HG02678 (cell line): ENCODE measurements around the gene NCEH1.
A peak's percentile ranks its signal among the peaks of the same experiment; 100 is the strongest.
"Not testable (repeated sequence)": the region's sequence is repeated elsewhere in the genome, so short reads cannot be mapped to it uniquely, and the experiment has no call there.

ENCODE experiments used
- ATAC-seq: cut with Tn5 transposase; IDR thresholded peaks from one replicate; pipeline ENCODE4 v1.9.1; 2021; ENCODE audit warnings: mild to moderate bottlenecking, moderate library complexity; ENCODE audit not compliant: unreplicated experiment

Gene NCEH1

GRCh38 chr3:172708921-172709773 lies 1.7 kb downstream of the NCEH1 start:
- no peak for ATAC-seq

GRCh38 chr3:172707967-172708366 lies 2.9 kb downstream of the NCEH1 start:
- ATAC-seq: no peak

- no peak for ATAC-seq
Observed at GRCh38 chr3:172707030-172707429, 3.8 kb downstream of the NCEH1 start.

GRCh38 chr3:172705170-172705569 lies 5.7 kb downstream of the NCEH1 start:
- ATAC-seq: no peak

- no peak for ATAC-seq
Observed at GRCh38 chr3:172704001-172704400, 6.9 kb downstream of the NCEH1 start.

- ATAC-seq: not testable (repeated sequence)
Observed at GRCh38 chr3:172702731-172703130, 8.1 kb downstream of the NCEH1 start.

GRCh38 chr3:172702256-172702655 lies 8.6 kb downstream of the NCEH1 start:
- no peak for ATAC-seq

GRCh38 chr3:172701751-172702150 lies 9.1 kb downstream of the NCEH1 start:
- no peak for ATAC-seq

- no peak for ATAC-seq
Observed at GRCh38 chr3:172700936-172701455, 9.9 kb downstream of the NCEH1 start.

- no peak for ATAC-seq
Observed at GRCh38 chr3:172700256-172700655, 10.6 kb downstream of the NCEH1 start.

GRCh38 chr3:172699031-172699430 lies 11.8 kb downstream of the NCEH1 start:
- ATAC-seq: no peak

- no peak for ATAC-seq
Observed at GRCh38 chr3:172698631-172699030, 12.2 kb downstream of the NCEH1 start.

GRCh38 chr3:172697558-172697957 lies 13.3 kb downstream of the NCEH1 start:
- ATAC-seq: no peak

- no peak for ATAC-seq
Observed at GRCh38 chr3:172696357-172696756, 14.5 kb downstream of the NCEH1 start.

- no peak for ATAC-seq
Observed at GRCh38 chr3:172694573-172695246, 16.2 kb downstream of the NCEH1 start.

GRCh38 chr3:172692751-172693338 lies 18.0 kb downstream of the NCEH1 start:
- peak; percentile 58 for ATAC-seq

- no peak for ATAC-seq
Observed at GRCh38 chr3:172690936-172691335, 19.9 kb downstream of the NCEH1 start.

GRCh38 chr3:172688588-172688987 lies 22.3 kb downstream of the NCEH1 start:
- no peak for ATAC-seq

- no peak for ATAC-seq
Observed at GRCh38 chr3:172687501-172687900, 23.4 kb downstream of the NCEH1 start.

GRCh38 chr3:172685331-172686214 lies 25.3 kb downstream of the NCEH1 start:
- no peak for ATAC-seq

- no peak for ATAC-seq
Observed at GRCh38 chr3:172680684-172681083, 30.2 kb downstream of the NCEH1 start.
